Caco-2 (cell line): ENCODE data around the gene SLC27A5. TPM values are rescaled to one million over a fixed set of nuclear protein-coding genes. Genes with fewer than 3 reads are reported as not detected.

Experiments used
- BruUV-seq: library from RNA; stranded (reverse); fragments of 400-500 nt; replicated peaks from 2 replicates; lab custom pipeline; 2021; lab: Mats Ljungman, UMichigan
- CTCF ChIA-PET: fragments of 300-600 bp; sonication (Branson Sonifier 250); formaldehyde crosslinking; loops from one replicate; lab custom pipeline; 2022; ENCODE audit warnings: antibody characterized with exemption; lab: Charles Lee
- POLR2A ChIA-PET: fragments of 300-600 bp; sonication (Branson Sonifier 250); formaldehyde crosslinking; loops from one replicate; lab custom pipeline; 2022; ENCODE audit warnings: antibody characterized with exemption; lab: Charles Lee
- DNase-seq, 2 experiments: peaks; one replicate each; pipeline versions ENCODE4 v3.0.0 to v3.0.0-alpha.2; 2020 to 2022
- H3K27me3 ChIP-seq: replicated peaks from 2 replicates; pipeline ENCODE4 v1.6.0; 2011; ENCODE audit warnings: low read length; ENCODE audit not compliant: control insufficient read depth, insufficient read depth
- H3K36me3 ChIP-seq: 2 replicates; pipeline ENCODE4 v1.5.1; 2011; ENCODE audit warnings: low read length; ENCODE audit not compliant: control insufficient read depth, insufficient read depth
- H3K4me1 ChIP-seq: fragments of 250-450 bp; sonication (Bioruptor Pico); 2 replicates; pipeline ENCODE4 v1.5.1; 2020; ENCODE audit warnings: mild to moderate bottlenecking
- H3K4me3 ChIP-seq: 2 replicates; pipeline ENCODE4 v1.5.1; 2011; ENCODE audit warnings: low read depth, mild to moderate bottlenecking, control low read depth, low read length
- H3K9me3 ChIP-seq: fragments of 250-450 bp; sonication (Bioruptor Pico); 2 replicates; pipeline ENCODE4 v1.5.1; 2020; ENCODE audit warnings: mild to moderate bottlenecking, moderate library complexity
- H3K27ac Mint-ChIP-seq: one replicate; pipeline ENCODE4 v1.8.0; 2022; ENCODE audit warnings: mixed read lengths; ENCODE audit not compliant: unreplicated experiment
- H3K27me3 Mint-ChIP-seq: one replicate; pipeline ENCODE4 v1.8.0; 2022; ENCODE audit warnings: mixed read lengths; ENCODE audit not compliant: insufficient read depth, unreplicated experiment
- H3K36me3 Mint-ChIP-seq: one replicate; pipeline ENCODE4 v1.8.0; 2022; ENCODE audit warnings: mild to moderate bottlenecking, mixed read lengths; ENCODE audit not compliant: insufficient read depth, unreplicated experiment
- H3K4me1 Mint-ChIP-seq: one replicate; pipeline ENCODE4 v1.8.0; 2022; ENCODE audit warnings: low read depth, mixed read lengths; ENCODE audit not compliant: unreplicated experiment
- H3K4me3 Mint-ChIP-seq: one replicate; pipeline ENCODE4 v1.8.0; 2022; ENCODE audit warnings: mild to moderate bottlenecking, moderate library complexity, mixed read lengths; ENCODE audit not compliant: unreplicated experiment
- H3K9me3 Mint-ChIP-seq: one replicate; pipeline ENCODE4 v1.8.0; 2022; ENCODE audit warnings: mixed read lengths; ENCODE audit not compliant: unreplicated experiment
- CTCF ChIP-seq, 2 experiments: fragments of 200-600 bp in 1 of 2; IDR thresholded peaks; 1 replicate in 1 of 2; 2 replicates in 1 of 2; pipeline versions ENCODE4 v1.5.1 to v1.8.0; 2011 to 2022; ENCODE audit warnings: antibody characterized with exemption in 1 of 2, control low read depth in 1 of 2, inconsistent platforms in 1 of 2, low read depth in 1 of 2, low read length in 1 of 2, mild to moderate bottlenecking in 1 of 2, moderate library complexity in 1 of 2; ENCODE audit not compliant: insufficient read depth in 1 of 2, severe bottlenecking in 1 of 2, unreplicated experiment in 1 of 2
- intact Hi-C: fragments of 100-400 bp; cut with micrococcal nuclease; formaldehyde crosslinking; loops from one replicate; pipeline ENCODE4 v1.10.0; 2022; ENCODE audit not compliant: unreplicated experiment
- total RNA-seq: library from RNA; stranded (reverse); gene quantifications from 2 replicates; pipeline ENCODE4 v1.2.3, GENCODE V29; 2022

Gene SLC27A5
- total RNA-seq, 1 experiment from 2014 or later, result 10.3 TPM

GRCh38 chr19:58476498-58477015 is 35.2 kb downstream of the SLC27A5 start:
- H3K36me3 Mint-ChIP-seq, result peaks cover 42% of the 10 kb centered on the region

GRCh38 chr19:58475714-58476497 is 35.9 kb downstream of the SLC27A5 start, which contains the start of gene ZNF446:
TSS of gene ZNF446 (plus strand) at chr19:58476352. CDS start at chr19:58477219, 867 bp downstream.
- BruUV-seq, result no TSS peak
- Histone ChIP-seq H3K9me3 (no peaks in the 10 kb centered on the region), H3K4me1 (peaks cover 5% of the 10 kb centered on the region; the same call in 1 of the 2 replicates), H3K36me3 (peaks cover 1% of the 10 kb centered on the region; the same call in 1 of the 2 replicates), H3K27me3 (no peaks in the 10 kb centered on the region), H3K4me3 (peak within 1 kb of the TSS; percentile 71)
- H3K4me3 Mint-ChIP-seq, result peak within 1 kb of the TSS; percentile 79
- peaks cover 42% of the 10 kb centered on the region for H3K36me3 Mint-ChIP-seq
- TF ChIP-seq CTCF (IDR thresholded peaks at IDR 0.05; ENCODE audit: insufficient read depth in 1 of 2, low read depth in 1 of 2, low read length in 1 of 2, severe bottlenecking in 1 of 2, unreplicated experiment in 1 of 2), result no peak
- ChIA-PET POLR2A (interaction anchor here (1.0 to 1.5 kb wide), 4 partner anchors 10 to 113 kb away, joined by 3 to 6 read pairs (median 4); partner anchors contain the start of genes TRIM28, ZNF497 and ZNF584), CTCF (no interaction called here)
- H3K27me3 Mint-ChIP-seq, result no peaks in the 10 kb centered on the region
- intact Hi-C loops, result loop anchor here (1.0 to 2.0 kb wide), 3 partner anchors 9 to 75 kb away; partner anchors contain the start of gene ZNF324
- H3K4me1 Mint-ChIP-seq, result no peaks in the 10 kb centered on the region
- H3K9me3 Mint-ChIP-seq, result no peaks in the 10 kb centered on the region
- peak; percentile 95 to 97 for DNase-seq
- H3K27ac Mint-ChIP-seq, result peak within 1 kb of the TSS; percentile 85

More at GRCh38 chr19:58476498-58477015, 35.2 kb downstream of the SLC27A5 start:
- H3K4me1 Mint-ChIP-seq, result no peaks in the 10 kb centered on the region
- peak in 1 of 2 experiments; percentile 34 for DNase-seq
- H3K36me3 ChIP-seq, result peaks cover 1% of the 10 kb centered on the region; the same call in 1 of the 2 replicates
- peak overlapping the region; percentile 79 for H3K4me3 Mint-ChIP-seq
- intact Hi-C loops, result no loop called here
- H3K4me1 ChIP-seq, result peaks cover 5% of the 10 kb centered on the region; the same call in 1 of the 2 replicates
- no peaks in the 10 kb centered on the region for H3K27me3 ChIP-seq
- no peak for TF ChIP-seq CTCF (IDR thresholded peaks at IDR 0.05; ENCODE audit: insufficient read depth in 1 of 2, low read depth in 1 of 2, low read length in 1 of 2, severe bottlenecking in 1 of 2, unreplicated experiment in 1 of 2)
- no peaks in the 10 kb centered on the region for H3K9me3 ChIP-seq
- H3K27ac Mint-ChIP-seq, result peak overlapping the region; percentile 85
- ChIA-PET POLR2A (interaction anchor here (0.9 kb wide), 1 partner anchor 198 kb away, joined by 3 read pairs; no protein-coding TSS in a partner anchor), CTCF (no interaction called here)
- BruUV-seq, result no TSS peak
- H3K9me3 Mint-ChIP-seq, result no peaks in the 10 kb centered on the region
- H3K4me3 ChIP-seq, result peak overlapping the region; percentile 71
- no peaks in the 10 kb centered on the region for H3K27me3 Mint-ChIP-seq
